K562 (cell line): ENCODE results near the gene OBSCN. TPM values are rescaled to one million over a fixed set of nuclear protein-coding genes. Genes with fewer than 3 reads are reported as not detected.

ENCODE experiments used
- ATAC-seq: fragments of 200-7000 bp; cut with Tn5 transposase; 3 replicates; pipeline ENCODE4 v1.9.1; 2020; ENCODE audit warnings: moderate library complexity
- BruUV-seq: library from RNA; stranded (reverse); fragments of 400-500 nt; replicated peaks from 2 replicates; lab custom pipeline; 2021; lab: Mats Ljungman, UMichigan
- CTCF ChIA-PET: fragments of 300-600 bp; formaldehyde crosslinking; extraction: SDS; loops from one replicate; lab custom pipeline; 2021; ENCODE audit warnings: low intra/inter-chr PET ratio; lab: Yijun Ruan, JAX
- POLR2A ChIA-PET: fragments of 300-600, 350-650 bp; sonication (Branson Sonifier 250); formaldehyde crosslinking; extraction: SDS; loops from one replicate; lab custom pipeline; 2021; ENCODE audit warnings: antibody characterized with exemption, inconsistent platforms; lab: Yijun Ruan, JAX
- DNase-seq, 4 experiments: peaks; one replicate each; pipeline versions ENCODE4 v3.0.0 to v3.0.0-alpha.2; 2011 to 2018; ENCODE audit warnings: low spot score in 3 of 4, mixed read lengths in 3 of 4; ENCODE audit errors: extremely low read depth in 1 of 4
- FAIRE-seq: peaks from 2 replicates; lab custom pipeline; 2011; peaks lifted over from hg19 to GRCh38; lab: Jason Lieb, UNC
- H2AFZ ChIP-seq: 2 replicates; pipeline ENCODE4 v1.6.0; 2011; ENCODE audit warnings: low read depth, low read length, control low read depth, inconsistent platforms
- H3K27ac ChIP-seq: fragments of 200-600 bp; 3 replicates; pipeline ENCODE4 v1.8.0; 2011; ENCODE audit warnings: low read depth, mild to moderate bottlenecking, control low read depth, inconsistent platforms, low read length, moderate library complexity, mixed read lengths; ENCODE audit errors: extremely low read depth
- H3K27me3 ChIP-seq, 2 experiments: fragments of 300-600 bp in 1 of 2; 2 replicates in 1 of 2; 3 replicates in 1 of 2; pipeline versions ENCODE4 v1.6.0 to v1.8.0; 2011; ENCODE audit warnings: inconsistent platforms in 2 of 2, low read length in 2 of 2, mild to moderate bottlenecking in 1 of 2, mixed read lengths in 1 of 2, moderate library complexity in 1 of 2; ENCODE audit not compliant: control insufficient read depth in 2 of 2, insufficient read depth in 2 of 2
- H3K36me3 ChIP-seq: fragments of 300-600 bp; 3 replicates; pipeline ENCODE4 v1.8.0; 2011; ENCODE audit warnings: mild to moderate bottlenecking, low read length, inconsistent platforms; ENCODE audit not compliant: control insufficient read depth, insufficient read depth
- H3K4me1 ChIP-seq, 2 experiments: fragments of 200-600 bp in 1 of 2; replicated peaks in 1 of 2; 2 replicates in 1 of 2; 3 replicates in 1 of 2; pipeline versions ENCODE4 v1.5.1 to v1.8.0; 2011; ENCODE audit warnings: inconsistent platforms in 2 of 2, low read length in 2 of 2, mild to moderate bottlenecking in 1 of 2, mixed read lengths in 1 of 2, moderate library complexity in 1 of 2; ENCODE audit not compliant: control insufficient read depth in 2 of 2, insufficient read depth in 2 of 2
- H3K4me2 ChIP-seq: 2 replicates; pipeline ENCODE4 v1.6.1; 2011; ENCODE audit warnings: low read length, control low read depth, inconsistent platforms, mixed read lengths; ENCODE audit not compliant: insufficient read depth
- H3K4me3 ChIP-seq: fragments of 200-600 bp; sonication (generic), shearing (Covaris generic); 2 replicates; pipeline ENCODE4 v1.5.1; 2016; ENCODE audit warnings: control low read depth, inconsistent platforms
- H3K79me2 ChIP-seq: fragments of 200-600 bp; 3 replicates; pipeline ENCODE4 v1.8.0; 2011; ENCODE audit warnings: low read length, inconsistent platforms; ENCODE audit not compliant: control insufficient read depth, insufficient read depth
- H3K9ac ChIP-seq, 2 experiments: 2 replicates each; pipeline versions ENCODE4 v1.6.0 to v1.6.1; 2011; ENCODE audit warnings: low read depth in 2 of 2, low read length in 2 of 2, control low read depth in 1 of 2, inconsistent platforms in 1 of 2, mild to moderate bottlenecking in 1 of 2, mixed read lengths in 1 of 2; ENCODE audit not compliant: insufficient read depth in 1 of 2
- H3K9me1 ChIP-seq: one replicate; pipeline ENCODE4 v1.6.0; 2011; ENCODE audit warnings: inconsistent platforms, mild to moderate bottlenecking, low read length, moderate library complexity; ENCODE audit not compliant: control insufficient read depth, insufficient read depth
- H3K9me3 ChIP-seq: replicated peaks from 2 replicates; pipeline ENCODE4 v1.5.1; 2011; ENCODE audit warnings: low read depth, low read length, inconsistent platforms; ENCODE audit not compliant: control insufficient read depth, insufficient read depth
- H4K20me1 ChIP-seq: replicated peaks from 2 replicates; pipeline ENCODE4 v1.6.1; 2011; ENCODE audit warnings: low read length, inconsistent platforms, mixed read lengths; ENCODE audit not compliant: control insufficient read depth, insufficient read depth
- ESRRA ChIP-seq: fragments of 450-650 bp; IDR thresholded peaks from 2 replicates; pipeline ENCODE4 v1.6.1; 2014; ENCODE audit warnings: low read depth, mild to moderate bottlenecking, moderate library complexity, borderline replicate concordance
- EWSR1 ChIP-seq: fragments of 450-650 bp; IDR thresholded peaks from 2 replicates; pipeline ENCODE4 v1.6.1; 2018; ENCODE audit warnings: borderline replicate concordance, mild to moderate bottlenecking, low read depth, moderate library complexity; ENCODE audit not compliant: partially characterized antibody
- NFIX ChIP-seq: fragments of 250-450 bp; sonication (Bioruptor Pico); IDR thresholded peaks from 2 replicates; pipeline ENCODE4 v1.4.0; 2020; ENCODE audit warnings: low read depth, mild to moderate bottlenecking, moderate library complexity
- POLR2A ChIP-seq: fragments of 450-650 bp; conservative IDR thresholded peaks from 2 replicates; pipeline ENCODE4 v1.6.1; 2016
- POLR2G ChIP-seq: fragments of 200-400 bp; formaldehyde crosslinking; IDR thresholded peaks from 2 replicates; pipeline ENCODE4 v1.6.1; 2017; ENCODE audit warnings: low read depth, mild to moderate bottlenecking, antibody characterized with exemption, low read length, moderate library complexity
- RBFOX2 ChIP-seq: fragments of 200-400 bp; formaldehyde crosslinking; IDR thresholded peaks from 2 replicates; pipeline ENCODE4 v1.6.1; 2017; ENCODE audit warnings: low read depth, mild to moderate bottlenecking, low read length, moderate library complexity
- ZC3H4 ChIP-seq: sonication (generic); formaldehyde crosslinking; IDR thresholded peaks from 2 replicates; pipeline ENCODE4 v1.9.0; 2021; ENCODE audit warnings: missing genetic modification reagents, borderline replicate concordance
- WGBS: fragments of 100-300 bp; shearing (Covaris generic); methylation state at CpG from one replicate; pipeline ENCODE4 v1.1.6; 2016; ENCODE audit warnings: low coverage, mixed read lengths; ENCODE audit not compliant: insufficient coverage; ENCODE audit errors: missing lambda C conversion rate; 5-methylcytosine and 5-hydroxymethylcytosine counted together
- in situ Hi-C: fragments of 300-500 bp; cut with MboI; formaldehyde crosslinking; loops from 4 replicates; pipeline ENCODE4 v1.15.0; 2018; ENCODE audit warnings: inconsistent platforms, mixed read lengths
- intact Hi-C: fragments of 100-400 bp; cut with micrococcal nuclease; formaldehyde crosslinking; loops from 2 replicates; pipeline ENCODE4 v1.14.2; 2022
- polyA plus RNA-seq, 8 experiments: library from polyadenylated mRNA; depleted of rRNA in 4 of 8; stranded (reverse) in 5 of 8; unstranded in 3 of 8; fragments of >200 nt; fragmentation: Nextera tagmentation in 2 of 8; fragmentation: Illumina TruSeq in 1 of 8; extraction: Ambion mirVana in 2 of 8; extraction: Trizol in 1 of 8; gene quantifications; 2 replicates each; pipeline versions ENCODE4 v1.2.1 to v1.2.3, GENCODE V29; 2011 to 2014; ENCODE audit warnings: inconsistent platforms in 1 of 8, missing spikeins in 1 of 8
- total RNA-seq, 7 experiments: library from RNA; depleted of rRNA in 6 of 7; stranded (reverse); fragments of >200 nt in 6 of 7; fragmentation: Illumina TruSeq in 2 of 7; extraction: Trizol in 2 of 7; gene quantifications; 2 replicates each; pipeline versions ENCODE4 v1.2.1 to v1.2.3, GENCODE V29; 2011 to 2021; ENCODE audit warnings: low replicate concordance in 1 of 7
- TF ChIP-seq, protein P1 (sequence below): fragments of 250-450 bp; sonication (Bioruptor Pico); IDR thresholded peaks from 2 replicates; pipeline ENCODE4 v1.5.0; 2021; ENCODE audit warnings: mild to moderate bottlenecking, moderate library complexity
- TF ChIP-seq, protein P2 (sequence below): sonication (generic); formaldehyde crosslinking; IDR thresholded peaks from 2 replicates; pipeline ENCODE4 v1.8.1; 2023; ENCODE audit warnings: mild to moderate bottlenecking, missing genetic modification reagents

The OBSCN gene
- total and polyA plus RNA-seq, 9 of the 15 experiments (the other 6 are each of a cell fraction or from before 2014, with no cell fraction given) = 0.18 to 19.7 (median 3.6) TPM

DNA sequence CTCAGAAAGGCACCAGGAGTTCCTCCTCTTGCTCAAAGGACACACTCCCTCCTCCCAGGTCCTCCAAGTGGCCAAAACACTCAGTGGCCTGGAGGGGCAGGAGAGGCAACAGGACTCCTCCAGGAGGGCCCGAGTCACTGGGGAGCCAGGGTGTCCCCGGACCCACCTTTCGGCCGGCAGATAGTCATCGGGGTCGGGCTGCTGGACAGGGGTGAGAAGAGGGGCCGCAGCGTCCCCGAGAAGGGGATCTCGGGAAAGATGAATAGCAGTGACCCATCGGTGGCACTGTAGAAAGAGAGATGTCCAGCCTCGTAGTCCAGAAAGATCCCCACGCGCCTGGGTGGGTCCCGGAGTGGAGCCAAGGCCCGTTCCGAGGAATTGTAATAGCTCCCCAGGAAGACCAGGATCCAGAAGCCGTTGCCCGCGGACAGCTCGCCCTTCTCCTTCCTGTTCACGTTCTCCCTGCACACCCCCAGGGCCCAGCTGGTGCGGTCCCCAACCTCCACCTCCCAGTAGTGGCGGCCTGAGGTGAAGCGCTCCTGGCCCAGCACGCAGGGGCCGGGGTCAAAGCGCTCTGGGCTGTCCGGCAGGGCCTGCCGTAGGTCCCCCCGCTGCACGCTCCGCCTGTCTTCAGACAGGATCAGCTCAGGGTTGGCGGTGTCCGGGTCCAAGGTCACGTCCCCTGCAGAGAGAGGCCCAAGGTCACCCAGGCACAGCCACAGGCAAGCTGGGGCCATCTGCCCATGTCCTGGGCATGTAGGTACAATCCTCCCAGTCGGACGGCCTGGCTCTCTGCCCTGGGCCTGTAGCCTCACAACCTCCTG lies 186.9 kb downstream of the OBSCN start:
- Histone ChIP-seq H3K4me2 (no peak overlapping the region), H3K4me3 (no peak overlapping the region), H3K27ac (no peak overlapping the region), H3K4me1 (peaks cover 11 to 47% of the 10 kb centered on the region in 2 experiments; a peak in 4 of 5 replicates), H3K36me3 (peaks cover 78% of the 10 kb centered on the region; the same call in 2 of the 3 replicates), H3K9me1 (no peaks in the 10 kb centered on the region), H4K20me1 (peaks cover 6% of the 10 kb centered on the region), H3K9me3 (no peaks in the 10 kb centered on the region), H3K27me3 (no peaks in the 10 kb centered on the region), H3K9ac (peak overlapping the region in 1 of 2 experiments; percentile 32; a peak in 2 of 4 replicates), H2AFZ (no peak overlapping the region), H3K79me2 (0 out of 3 replicates have a peak, but pooled peaks cover 4% of the 10 kb centered on the region)
- ChIA-PET POLR2A (interaction anchor here (1.0 to 9.0 kb wide), 4 partner anchors 10 to 63 kb away, joined by 3 to 78 read pairs (median 10); partner anchors contain the start of gene TRIM11), CTCF (no interaction called here)
- WGBS = 95% methylated on average over 35 of the region's 38 CpGs
- intact Hi-C loops = loop anchor here (5.0 kb wide), 1 partner anchor 52 kb away; no protein-coding TSS in a partner anchor
- TF ChIP-seq NFIX (CRISPR knock-in tag) = no peak
- peak; percentile 74 for TF ChIP-seq POLR2G
- peak; percentile 50; the same call in 1 of the 2 replicates for TF ChIP-seq POLR2A
- no peak for TF ChIP-seq ZC3H4
- TF ChIP-seq ESRRA = peak; percentile 55; the same call in 1 of the 2 replicates
- TF ChIP-seq RBFOX2 = peak; percentile 61; the same call in 1 of the 2 replicates
- TF ChIP-seq EWSR1 = no peak
- TF ChIP-seq, protein P1, sequence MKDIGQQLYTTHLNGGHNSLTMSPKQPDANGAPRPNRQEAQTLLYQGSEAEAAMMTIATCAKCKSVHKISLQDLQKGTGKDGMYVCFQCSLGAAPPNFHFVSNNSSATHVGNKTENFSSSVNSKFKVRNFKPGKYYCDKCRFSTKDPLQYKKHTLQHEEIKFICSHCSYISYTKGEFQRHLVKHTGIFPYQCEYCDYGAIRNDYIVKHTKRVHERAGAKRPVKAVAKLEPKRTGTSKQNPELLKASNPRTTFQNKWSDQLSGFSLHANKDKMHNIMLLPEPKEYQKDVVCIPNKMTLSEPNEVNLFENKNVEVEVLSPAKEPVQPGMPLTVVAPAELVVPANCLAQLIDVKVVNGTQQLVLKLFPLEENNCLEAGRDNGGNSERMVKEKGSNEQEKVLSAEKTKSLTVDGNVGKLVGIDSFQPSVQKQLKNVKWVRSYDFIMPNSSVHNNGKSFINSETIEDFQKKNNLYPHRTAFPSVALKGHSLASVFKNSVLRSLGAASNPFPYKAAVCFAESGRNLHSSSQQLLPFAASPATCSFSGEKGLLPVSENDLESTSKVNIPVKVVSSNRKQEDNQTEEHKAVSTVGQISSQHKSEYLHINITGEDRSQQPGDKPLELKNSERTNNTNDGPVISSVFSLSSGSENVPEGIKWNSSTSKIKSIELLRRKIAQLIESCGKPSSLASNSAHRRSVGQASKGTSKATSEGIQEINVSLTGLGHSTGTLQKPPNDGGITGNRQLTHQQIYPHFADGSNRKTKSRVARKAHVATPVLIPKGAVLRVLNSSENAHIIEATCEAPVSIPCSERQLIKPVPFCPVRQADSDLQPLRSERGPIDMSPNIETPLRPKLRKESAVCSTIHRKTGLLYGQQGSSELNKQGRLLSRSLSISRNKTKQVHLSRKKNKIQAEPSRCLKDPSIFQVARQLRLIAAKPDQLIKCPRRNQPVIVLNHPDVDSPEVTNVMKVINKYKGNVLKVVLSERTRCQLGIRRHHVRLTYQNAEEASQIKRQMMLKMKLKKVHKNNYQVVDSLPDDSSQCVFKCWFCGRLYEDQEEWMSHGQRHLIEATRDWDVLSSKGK (CRISPR knock-in tag) = no peak
- TF ChIP-seq, protein P2, sequence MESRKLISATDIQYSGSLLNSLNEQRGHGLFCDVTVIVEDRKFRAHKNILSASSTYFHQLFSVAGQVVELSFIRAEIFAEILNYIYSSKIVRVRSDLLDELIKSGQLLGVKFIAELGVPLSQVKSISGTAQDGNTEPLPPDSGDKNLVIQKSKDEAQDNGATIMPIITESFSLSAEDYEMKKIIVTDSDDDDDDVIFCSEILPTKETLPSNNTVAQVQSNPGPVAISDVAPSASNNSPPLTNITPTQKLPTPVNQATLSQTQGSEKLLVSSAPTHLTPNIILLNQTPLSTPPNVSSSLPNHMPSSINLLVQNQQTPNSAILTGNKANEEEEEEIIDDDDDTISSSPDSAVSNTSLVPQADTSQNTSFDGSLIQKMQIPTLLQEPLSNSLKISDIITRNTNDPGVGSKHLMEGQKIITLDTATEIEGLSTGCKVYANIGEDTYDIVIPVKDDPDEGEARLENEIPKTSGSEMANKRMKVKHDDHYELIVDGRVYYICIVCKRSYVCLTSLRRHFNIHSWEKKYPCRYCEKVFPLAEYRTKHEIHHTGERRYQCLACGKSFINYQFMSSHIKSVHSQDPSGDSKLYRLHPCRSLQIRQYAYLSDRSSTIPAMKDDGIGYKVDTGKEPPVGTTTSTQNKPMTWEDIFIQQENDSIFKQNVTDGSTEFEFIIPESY (CRISPR knock-in tag) = peak; percentile 83
- DNase-seq = no peak
- in situ Hi-C loops = no loop called here
- peak; percentile 10; the same call in 2 of the 3 replicates for ATAC-seq
- FAIRE-seq = no peak
- no TSS peak for BruUV-seq
